ENCODE results near the gene SEZ6L2.
A peak's percentile ranks its signal among the peaks of the same experiment; 100 is the strongest.

Gene SEZ6L2

GRCh38 chr16:29900888-29901606, 1.7 kb upstream of the SEZ6L2 start:
- no peaks in the 10 kb centered on the region for H3K9me3 ChIP-seq (ENCODE audit: insufficient read depth, low read length)
- H3K9ac ChIP-seq (ENCODE audit: low read length), result no peak overlapping the region
- H2AFZ ChIP-seq (ENCODE audit: low read depth, low read length), result no peak overlapping the region
- TF ChIP-seq EZH2phosphoT487 (IDR thresholded peaks at IDR 0.05; ENCODE audit: low read depth), result no peak
- no peak for TF ChIP-seq CTCF (IDR thresholded peaks at IDR 0.05; ENCODE audit: low read depth, low read length)
- peaks cover 4% of the 10 kb centered on the region; the same call in 1 of the 2 replicates for H3K27me3 ChIP-seq (ENCODE audit: low read depth, low read length)
- no peak overlapping the region for H3K27ac ChIP-seq (ENCODE audit: low read length)
- no peaks in the 10 kb centered on the region; the same call in 1 of the 2 replicates for H3K4me1 ChIP-seq (ENCODE audit: low read length)
- H4K20me1 ChIP-seq (ENCODE audit: insufficient read depth, low read length), result peaks cover 3% of the 10 kb centered on the region
- H3K4me2 ChIP-seq (ENCODE audit: low read length), result no peak overlapping the region
- no peaks in the 10 kb centered on the region for H3K79me2 ChIP-seq (ENCODE audit: low read length)
- no peak overlapping the region for H3K4me3 ChIP-seq (ENCODE audit: low read length)
- no peaks in the 10 kb centered on the region for H3K36me3 ChIP-seq (replicated peaks; ENCODE audit: low read depth, low read length)

DNA sequence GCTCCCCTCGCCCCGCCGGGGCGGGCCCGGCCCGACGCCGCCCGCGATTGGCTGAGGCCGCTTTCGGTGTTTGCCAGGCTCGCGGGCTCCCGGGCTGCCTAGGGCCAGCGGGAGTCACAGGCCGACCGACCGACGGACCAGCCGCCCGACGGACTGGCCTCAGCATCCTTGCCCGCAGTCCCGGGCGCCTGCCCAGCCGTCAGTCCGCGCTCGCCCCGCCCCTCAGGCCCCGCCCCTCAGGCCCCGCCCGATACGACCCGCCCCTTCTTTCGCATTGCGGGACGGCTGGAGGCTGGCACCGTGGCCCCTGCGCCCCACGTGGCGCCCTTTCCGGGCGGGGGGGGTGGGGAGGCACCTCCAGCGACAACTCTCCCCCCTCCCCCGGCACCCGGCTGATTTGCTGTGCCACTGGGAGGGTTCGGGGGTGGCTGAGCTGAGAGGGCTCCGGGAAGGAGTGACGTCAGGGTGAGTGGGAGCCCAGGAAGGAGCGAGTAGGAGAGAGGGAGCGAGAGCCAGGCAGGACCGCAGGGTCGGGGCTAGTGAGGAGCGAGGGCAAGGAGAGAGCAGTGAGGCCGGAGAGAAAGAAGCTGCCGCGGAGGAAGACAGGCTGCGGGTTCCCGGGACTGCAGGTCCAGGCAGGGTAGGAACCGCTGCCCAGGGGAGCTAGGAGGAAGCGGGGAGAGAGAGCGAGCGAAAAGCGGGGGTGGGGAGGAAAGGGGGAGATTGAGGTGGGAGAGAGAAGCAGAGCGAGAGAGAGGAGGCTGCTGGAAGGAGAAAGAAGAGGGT, 945 bp upstream of the SEZ6L2 start, which contains the start of gene ASPHD1:
ASPHD1 (plus strand) TSS at position 387 of the 786 bp plus-strand sequence. CDS start 484 bp downstream, outside the sequence.
- Histone ChIP-seq H3K9ac (ENCODE audit: low read length) (no peak within 1 kb of the TSS), H4K20me1 (ENCODE audit: insufficient read depth, low read length) (peaks cover 3% of the 10 kb centered on the region), H3K4me1 (ENCODE audit: low read length) (no peaks in the 10 kb centered on the region; the same call in 1 of the 2 replicates), H3K9me3 (ENCODE audit: insufficient read depth, low read length) (no peaks in the 10 kb centered on the region), H3K4me2 (ENCODE audit: low read length) (peak within 1 kb of the TSS; percentile 54), H3K79me2 (ENCODE audit: low read length) (no peaks in the 10 kb centered on the region), H3K4me3 (ENCODE audit: low read length) (peak within 1 kb of the TSS; percentile 78), H2AFZ (ENCODE audit: low read depth, low read length) (no peak within 1 kb of the TSS), H3K27ac (ENCODE audit: low read length) (no peak within 1 kb of the TSS), H3K27me3 (ENCODE audit: low read depth, low read length) (peaks cover 8% of the 10 kb centered on the region), H3K36me3 (replicated peaks; ENCODE audit: low read depth, low read length) (no peaks in the 10 kb centered on the region)
- TF ChIP-seq CTCF (IDR thresholded peaks at IDR 0.05; ENCODE audit: low read depth, low read length) (no peak), EZH2phosphoT487 (IDR thresholded peaks at IDR 0.05; ENCODE audit: low read depth) (no peak)

DNA sequence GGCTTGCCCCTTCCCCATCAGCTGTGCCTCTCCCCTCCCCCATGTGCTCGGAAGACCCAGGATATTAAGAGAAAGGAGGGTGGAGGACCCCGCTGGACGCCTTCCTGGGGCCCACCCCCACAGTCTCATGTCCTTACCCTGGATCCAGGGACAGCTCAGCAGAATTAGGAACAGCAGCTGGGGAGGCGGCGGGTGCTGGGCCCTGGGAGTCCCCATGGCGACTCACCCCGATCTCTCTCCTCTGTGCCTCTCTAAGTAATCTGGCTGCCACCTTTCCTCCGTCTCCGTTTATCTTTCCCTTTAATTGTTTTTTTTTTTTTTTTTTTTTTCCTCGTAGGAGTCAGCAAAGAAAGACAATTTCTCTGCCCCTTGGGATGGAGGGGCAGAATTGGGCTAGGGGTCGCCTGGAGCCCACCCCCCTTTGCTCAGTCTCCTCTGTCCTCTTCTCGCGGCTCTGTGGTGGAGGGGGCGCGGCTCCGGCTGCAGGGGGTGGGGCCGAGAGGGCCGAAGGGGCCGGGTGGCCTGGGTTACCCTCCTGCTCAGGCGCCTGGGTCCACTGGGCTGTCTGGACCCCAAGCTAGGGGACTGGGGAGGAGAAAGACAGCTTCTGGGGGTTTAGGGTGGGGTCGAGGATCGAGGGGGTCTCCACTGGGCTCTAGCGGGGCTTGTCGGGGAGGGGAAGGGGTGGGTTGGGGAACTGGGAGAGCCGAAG, 390 bp downstream of the SEZ6L2 start:
- H3K27ac ChIP-seq (ENCODE audit: low read length), result no peak overlapping the region
- H3K4me2 ChIP-seq (ENCODE audit: low read length), result no peak overlapping the region
- H4K20me1 ChIP-seq (ENCODE audit: insufficient read depth, low read length), result peaks cover 3% of the 10 kb centered on the region
- no peaks in the 10 kb centered on the region for H3K79me2 ChIP-seq (ENCODE audit: low read length)
- H2AFZ ChIP-seq (ENCODE audit: low read depth, low read length), result no peak overlapping the region
- peaks cover 8% of the 10 kb centered on the region for H3K27me3 ChIP-seq (ENCODE audit: low read depth, low read length)
- TF ChIP-seq CTCF (IDR thresholded peaks at IDR 0.05; ENCODE audit: low read depth, low read length) (no peak), EZH2phosphoT487 (IDR thresholded peaks at IDR 0.05; ENCODE audit: low read depth) (no peak)
- no peaks in the 10 kb centered on the region for H3K9me3 ChIP-seq (ENCODE audit: insufficient read depth, low read length)
- no peaks in the 10 kb centered on the region for H3K36me3 ChIP-seq (replicated peaks; ENCODE audit: low read depth, low read length)
- no peaks in the 10 kb centered on the region; the same call in 1 of the 2 replicates for H3K4me1 ChIP-seq (ENCODE audit: low read length)
- H3K4me3 ChIP-seq (ENCODE audit: low read length), result no peak overlapping the region
- no peak overlapping the region for H3K9ac ChIP-seq (ENCODE audit: low read length)
